GM10248 (cell line): ENCODE results near the gene YPEL1.
"Not testable (repeated sequence)": the region's sequence is repeated elsewhere in the genome, so short reads cannot be mapped to it uniquely, and the experiment has no call there.

Source experiments
- CTCF ChIA-PET: fragments of 300-600 bp; sonication (Branson Sonifier 250); formaldehyde crosslinking; extraction: SDS; loops from one replicate; lab custom pipeline; 2021; ENCODE audit warnings: antibody characterized with exemption; lab: Yijun Ruan, JAX
- POLR2A ChIA-PET: fragments of 350-650 bp; sonication (Branson Sonifier 250); formaldehyde crosslinking; extraction: SDS; loops from one replicate; lab custom pipeline; 2020; ENCODE audit warnings: antibody characterized with exemption; lab: Yijun Ruan, JAX
- DNase-seq: peaks from one replicate; pipeline ENCODE4 v3.0.0; 2012; ENCODE audit errors: extremely low spot score
- CTCF ChIP-seq: IDR thresholded peaks from 2 replicates; pipeline ENCODE4 v1.5.1; 2012; ENCODE audit warnings: mild to moderate bottlenecking, low read depth; ENCODE audit errors: extremely low read depth, missing control alignments, control extremely low read depth

The YPEL1 gene

GRCh38 chr22:21695430-21696085 is 40.0 kb downstream of the YPEL1 start:
- DNase-seq, result no peak
- ChIA-PET POLR2A (no interaction called here), CTCF (no interaction called here)
- TF ChIP-seq CTCF, result no peak

GRCh38 chr22:21694795-21695429 is 40.7 kb downstream of the YPEL1 start:
- TF ChIP-seq CTCF, result no peak
- ChIA-PET CTCF (no interaction called here), POLR2A (no interaction called here)
- DNase-seq, result no peak

- CTCF ChIA-PET, result no interaction called here
- POLR2A ChIA-PET, result no interaction called here
- DNase-seq, result no peak
- no peak for TF ChIP-seq CTCF
These were observed 41.2 kb downstream of the YPEL1 start for GRCh38 chr22:21694394-21694793.

- CTCF ChIA-PET, result interaction anchor here (1.1 kb wide), 1 partner anchor 244 kb away, joined by 4 read pairs; no protein-coding TSS in a partner anchor
- no peak for DNase-seq
- POLR2A ChIA-PET, result no interaction called here
- no peak for TF ChIP-seq CTCF
These were observed 41.6 kb downstream of the YPEL1 start for GRCh38 chr22:21693999-21694341.

GRCh38 chr22:21693333-21693998 is 42.1 kb downstream of the YPEL1 start:
- ChIA-PET POLR2A (no interaction called here), CTCF (interaction anchor here (1.1 kb wide), 1 partner anchor 245 kb away, joined by 4 read pairs; no protein-coding TSS in a partner anchor)
- DNase-seq, result no peak
- no peak for TF ChIP-seq CTCF

- CTCF ChIA-PET, result interaction anchor here (1.1 kb wide), 1 partner anchor 245 kb away, joined by 4 read pairs; no protein-coding TSS in a partner anchor
- DNase-seq, POLR2A ChIA-PET: not testable (repeated sequence)
These were observed 42.7 kb downstream of the YPEL1 start for GRCh38 chr22:21692856-21693255.

GRCh38 chr22:21691816-21692215 is 43.8 kb downstream of the YPEL1 start:
- POLR2A ChIA-PET, result no interaction called here
- TF ChIP-seq CTCF, result no peak
- CTCF ChIA-PET, result interaction anchor here (0.8 to 1.6 kb wide), 2 partner anchors 10 to 15 kb away, joined by 3 read pairs; no protein-coding TSS in a partner anchor
- no peak for DNase-seq
